Measurements from ENCODE around the gene CTSD. TPM values are rescaled to one million over a fixed set of nuclear protein-coding genes. Genes with fewer than 3 reads are reported as not detected.

CTSD gene
- total RNA-seq: 453 and 464 TPM in 2 replicates

DNA sequence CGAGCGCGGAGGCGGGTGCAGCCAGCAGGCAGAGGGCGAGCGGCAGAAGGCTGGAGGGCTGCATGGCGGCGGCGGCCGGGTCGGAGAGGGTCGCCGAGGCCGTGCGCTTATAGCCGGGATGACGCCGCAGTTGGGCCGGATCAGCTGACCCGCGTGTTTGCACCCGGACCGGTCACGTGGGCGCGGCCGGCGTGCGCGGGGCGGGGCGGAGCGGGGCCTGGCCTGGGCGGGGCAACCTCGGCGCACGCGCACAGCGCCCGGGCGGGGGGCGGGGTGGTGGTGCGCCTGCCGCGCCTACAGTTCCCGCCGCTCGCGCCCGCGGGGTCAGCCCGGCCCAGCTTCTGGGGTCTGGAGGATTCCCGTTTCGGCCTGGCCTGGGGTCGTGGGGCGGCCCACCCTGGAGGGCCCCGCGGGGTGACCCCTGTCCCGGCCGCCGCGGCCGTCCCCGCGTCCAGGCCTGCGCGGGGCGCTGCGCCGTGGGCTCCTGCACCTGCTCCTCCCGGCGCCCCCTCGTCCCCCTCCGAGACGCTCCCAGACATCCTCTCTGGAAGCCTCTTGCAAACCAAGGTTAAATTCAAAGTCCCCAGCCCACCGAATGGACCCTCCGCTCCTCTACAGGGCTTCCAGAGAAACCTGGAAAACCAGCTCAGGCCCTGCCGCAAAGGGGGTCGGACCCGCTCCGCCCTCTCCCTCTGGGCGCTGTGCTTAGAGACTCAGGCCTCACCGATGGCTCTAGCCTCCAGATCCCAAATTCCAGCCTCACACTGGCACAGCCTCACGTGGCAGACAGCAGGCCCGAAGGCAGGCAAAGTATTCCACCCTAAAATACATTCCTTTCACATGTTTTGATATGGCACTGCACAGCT lies at the start of gene CTSD:
Gene CTSD (minus strand): TSS at position 132 of the 866 bp plus-strand sequence. CDS start 68 bp downstream, at position 64.

GRCh38 chr11:1750481-1750839 lies 13.3 kb downstream of the CTSD start, which contains the start of gene IFITM10:
IFITM10 (minus strand) TSS chr11:1750595; CDS start chr11:1750442, 153 bp downstream.

Other genes with a start within 250 kb of the CTSD start
- 0.70 TPM in 1 of 2 replicates, not detected in the other for gene DUSP8, start 191.7 kb downstream of the CTSD start, total RNA-seq
- not detected in 2 replicates for gene KRTAP5-1, start 178.6 kb downstream of the CTSD start, total RNA-seq
- gene KRTAP5-2, start 165.6 kb downstream of the CTSD start, total RNA-seq: not detected in 2 replicates
- not detected in 2 replicates for gene KRTAP5-3, start 155.5 kb downstream of the CTSD start, total RNA-seq
- gene KRTAP5-4, start 141.8 kb downstream of the CTSD start, total RNA-seq: not detected in 2 replicates
- gene KRTAP5-5, start 134.2 kb downstream of the CTSD start, total RNA-seq: not detected in 2 replicates
- gene KRTAP5-6, start 66.7 kb downstream of the CTSD start, total RNA-seq: not detected in 2 replicates
- 0.51 and 0.82 TPM in 2 replicates for gene IFITM10, start 13.3 kb downstream of the CTSD start, total RNA-seq
- 0.35 TPM in 1 of 2 replicates, not detected in the other for gene SYT8, start 71.1 kb upstream of the CTSD start, total RNA-seq
- 0.94 TPM in 1 of 2 replicates, not detected in the other for gene TNNI2, start 75.1 kb upstream of the CTSD start, total RNA-seq
- gene LSP1, start 89.2 kb upstream of the CTSD start, total RNA-seq: 29.5 and 34.2 TPM in 2 replicates
- gene PRR33, start 128.0 kb upstream of the CTSD start, total RNA-seq: not detected in 2 replicates
- 12.3 and 28.9 TPM in 2 replicates for gene TNNT3, start 155.8 kb upstream of the CTSD start, total RNA-seq
- 63.6 and 67.1 TPM in 2 replicates for gene MRPL23, start 183.4 kb upstream of the CTSD start, total RNA-seq
- gene H19, start 233.9 kb upstream of the CTSD start, total RNA-seq: 18,433 and 25,558 TPM in 2 replicates